Activated CD4-positive, alpha-beta T cell treated with anti-CD3 and anti-CD28 coated beads, Interleukin-10, Interleukin-2, amounts not matched to agents 100 ng/mL and 50 ng/mL, durations not matched to agents 16 hours and 8 hours (primary cell): ENCODE measurements around the gene ZC3H12A.

Source experiments
- DNase-seq: peaks from one replicate; pipeline ENCODE4 v3.0.0-alpha.2; 2020

The ZC3H12A gene

DNA sequence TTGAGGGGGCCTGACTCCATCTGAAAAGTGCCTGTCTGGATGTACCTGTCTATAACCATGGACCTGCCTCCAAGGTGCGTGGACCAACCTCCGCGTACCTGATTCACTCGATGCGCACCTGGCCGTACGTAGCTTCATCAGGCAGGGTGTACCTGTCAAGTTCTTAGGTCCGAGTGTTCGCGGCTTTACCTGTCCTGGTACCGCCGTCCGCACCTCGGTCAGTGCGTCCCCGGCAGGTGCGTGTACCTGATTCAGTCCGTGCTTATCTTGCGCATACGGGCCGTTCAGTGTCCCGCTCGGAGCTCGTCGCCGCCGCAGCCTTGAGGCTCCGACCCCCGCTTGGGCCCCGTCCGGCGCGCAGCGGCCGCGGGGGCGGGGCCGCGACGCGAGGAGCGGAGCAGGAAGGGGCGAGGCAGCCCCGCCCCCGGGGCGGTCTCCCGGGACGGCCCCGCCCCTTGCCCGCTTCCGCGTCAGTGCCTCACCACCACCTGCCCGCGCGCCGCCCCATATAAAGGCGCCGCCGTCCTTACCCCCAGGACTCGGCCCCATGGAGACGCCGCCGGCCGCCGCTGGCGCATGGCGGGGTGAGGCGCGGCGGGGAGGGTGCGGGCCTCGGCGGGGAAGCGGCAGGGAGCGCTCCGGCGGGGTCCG, at the start of gene ZC3H12A:
Gene ZC3H12A, plus strand, starts transcription at position 535 of the 651 bp plus-strand sequence. CDS start 917 bp downstream, outside the sequence.
- peak; percentile 96 for DNase-seq

DNA sequence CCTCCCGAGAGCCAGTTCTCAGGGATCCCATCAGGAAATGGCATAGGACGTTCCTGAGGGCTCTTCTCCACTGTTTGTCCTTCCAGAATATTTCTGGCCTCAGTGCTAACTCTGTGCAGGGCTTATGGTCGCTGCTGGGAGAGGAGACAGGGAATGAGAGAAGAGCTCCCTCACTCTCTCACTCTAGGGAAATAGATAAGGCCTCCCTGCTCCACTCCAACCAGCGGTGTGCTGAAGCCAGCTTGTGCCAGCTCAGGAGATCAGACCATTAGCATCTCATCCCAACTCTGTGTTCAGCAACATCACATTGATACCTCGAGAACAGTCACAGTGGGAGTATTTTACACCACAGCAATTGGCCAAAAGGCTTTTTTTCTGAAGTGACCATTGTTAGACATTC, 49.2 kb upstream of the ZC3H12A start:
- DNase-seq: no peak

DNA sequence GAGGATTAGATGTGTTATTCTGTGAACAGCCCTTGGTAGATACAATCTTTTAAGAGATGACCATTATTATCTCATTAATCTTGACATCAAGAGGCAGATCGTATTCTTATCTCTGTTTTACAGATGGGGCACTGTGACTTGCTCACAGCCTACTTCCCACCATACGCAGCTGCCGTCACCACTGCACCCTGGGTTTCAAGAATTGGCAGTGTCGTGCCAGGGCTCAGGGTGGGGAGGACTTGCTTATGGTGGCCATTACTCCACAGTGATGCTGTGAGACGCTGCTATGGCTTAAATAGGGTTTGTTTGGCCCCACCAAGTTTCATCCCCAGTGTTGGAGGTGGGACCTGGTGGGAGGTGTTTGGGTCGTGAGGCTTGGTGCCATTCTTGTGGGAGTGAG, 45.4 kb upstream of the ZC3H12A start:
- no peak for DNase-seq

DNA sequence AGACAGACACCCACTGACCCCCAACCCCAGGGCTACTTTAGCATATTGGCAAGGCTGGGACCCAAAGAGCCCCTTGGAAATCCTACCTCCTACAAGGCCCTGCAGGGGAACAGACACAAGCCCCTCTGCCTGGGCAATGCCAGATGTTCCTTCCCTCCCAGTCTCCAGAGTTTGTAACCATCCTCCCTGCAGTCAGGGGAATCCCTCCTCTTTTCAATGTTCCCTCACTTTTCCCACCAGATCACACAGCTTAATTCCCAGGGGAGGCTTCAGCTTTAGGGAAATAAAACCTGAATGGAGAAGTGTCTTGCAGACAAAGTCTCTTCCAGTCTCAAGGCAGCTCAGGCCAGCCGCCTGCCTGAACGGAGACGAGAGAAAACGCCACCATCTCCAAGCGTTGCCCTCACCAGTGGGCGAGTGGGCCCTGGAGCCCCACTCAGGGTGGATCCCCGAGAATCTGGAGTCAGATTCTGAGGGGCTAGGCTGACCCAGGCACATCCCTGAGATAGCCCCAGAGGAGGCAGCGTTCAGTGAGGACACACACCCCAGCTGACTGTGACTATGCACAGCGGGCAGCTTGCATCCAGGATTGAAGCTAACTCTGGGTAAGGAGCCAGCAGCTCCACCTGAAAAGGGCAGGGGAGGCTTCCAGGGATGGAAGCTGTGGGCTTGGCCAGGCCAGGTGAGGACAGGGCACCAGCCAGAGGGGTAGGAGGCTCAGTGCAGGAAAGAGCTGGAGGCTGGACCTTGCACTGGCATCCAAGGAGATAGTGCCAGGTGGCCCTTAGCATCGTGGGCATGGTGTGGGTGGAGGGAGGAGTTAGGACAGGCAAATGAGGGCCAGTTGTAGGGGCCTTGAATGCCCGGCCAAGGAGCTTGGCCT, 44.0 kb upstream of the ZC3H12A start:
- no peak for DNase-seq

DNA sequence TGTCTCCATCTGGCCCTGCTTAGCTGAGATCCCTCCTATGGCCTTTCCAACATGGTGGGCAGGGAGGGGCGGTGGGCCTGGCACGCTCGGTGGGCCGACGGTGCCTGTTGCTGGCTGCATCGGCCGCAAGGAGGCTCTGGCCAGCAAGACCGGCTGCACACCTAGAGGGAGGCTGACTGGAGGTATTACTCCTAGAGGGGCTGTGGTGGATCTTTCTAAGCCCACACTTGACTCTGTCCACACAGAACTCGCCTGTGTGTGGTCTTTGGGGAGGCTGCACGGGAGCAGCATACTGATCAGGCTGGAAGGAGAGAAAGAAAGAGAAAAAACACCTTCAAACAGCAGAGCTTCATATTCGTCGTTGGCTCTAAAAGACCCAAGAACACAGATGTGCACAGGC, 41.7 kb upstream of the ZC3H12A start:
- no peak for DNase-seq

DNA sequence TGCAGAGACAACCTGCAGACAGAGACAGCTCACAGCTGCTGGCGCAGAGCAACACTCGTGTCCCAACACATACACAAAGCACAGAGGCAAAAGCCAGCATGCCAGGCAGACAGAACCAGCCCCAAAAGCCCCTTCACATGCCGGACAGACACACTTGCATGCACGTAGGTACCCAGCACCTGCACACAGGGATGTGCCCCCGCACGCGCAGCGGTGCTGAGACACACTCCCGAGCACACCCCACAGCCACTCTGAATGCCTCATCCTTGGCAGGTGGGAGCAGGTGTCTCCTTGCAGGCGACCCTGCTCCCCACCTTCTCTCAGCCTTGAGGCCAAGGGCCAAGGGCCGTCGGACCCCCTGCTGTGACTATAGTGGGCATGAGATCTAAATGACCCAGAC, 41.2 kb upstream of the ZC3H12A start:
- no peak for DNase-seq

DNA sequence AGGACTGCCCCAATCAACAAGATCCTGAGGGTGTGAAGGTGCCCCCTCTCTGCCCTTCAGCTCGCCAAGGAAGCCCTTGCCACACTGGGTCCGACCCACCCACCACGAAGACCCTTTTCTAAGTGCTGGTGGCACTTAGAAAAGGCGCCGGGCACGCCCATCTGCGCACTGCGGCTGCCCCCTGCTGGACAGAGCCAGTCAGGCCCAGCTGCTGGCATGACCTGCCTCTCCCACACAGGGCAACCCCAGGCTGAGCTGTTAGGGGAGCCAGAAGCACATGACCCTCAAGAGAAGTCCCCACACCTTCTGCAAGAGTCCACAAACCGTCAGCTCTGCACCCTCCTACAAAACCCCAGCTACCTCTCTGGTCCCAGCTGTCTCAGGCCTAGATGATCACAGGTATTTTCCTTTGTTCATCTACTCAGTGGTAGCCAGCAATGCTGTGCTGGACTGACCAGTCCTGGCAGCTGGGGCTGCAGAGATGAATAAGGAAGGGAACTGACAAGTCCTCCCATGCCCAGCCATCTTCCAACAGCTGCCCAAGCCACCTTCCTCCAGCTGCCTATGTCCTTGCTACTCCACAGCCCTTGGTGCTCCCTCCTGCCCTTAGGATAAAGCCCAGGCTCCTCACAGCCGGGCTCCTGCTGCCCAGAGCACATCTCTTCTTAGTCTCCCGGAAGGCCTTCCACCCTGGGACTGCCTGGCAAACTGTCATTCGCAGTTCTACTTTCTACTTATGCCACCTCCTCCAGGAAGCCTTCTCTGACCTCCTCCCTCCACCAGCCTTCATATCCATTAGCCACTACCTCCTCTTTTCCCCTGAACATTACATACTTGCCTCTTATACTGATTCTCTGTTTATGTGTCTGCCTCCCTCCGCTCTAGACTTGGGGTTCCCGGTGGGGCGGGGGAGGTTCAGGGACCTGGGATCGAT, 39.8 kb upstream of the ZC3H12A start:
- DNase-seq: peak; percentile 78

DNA sequence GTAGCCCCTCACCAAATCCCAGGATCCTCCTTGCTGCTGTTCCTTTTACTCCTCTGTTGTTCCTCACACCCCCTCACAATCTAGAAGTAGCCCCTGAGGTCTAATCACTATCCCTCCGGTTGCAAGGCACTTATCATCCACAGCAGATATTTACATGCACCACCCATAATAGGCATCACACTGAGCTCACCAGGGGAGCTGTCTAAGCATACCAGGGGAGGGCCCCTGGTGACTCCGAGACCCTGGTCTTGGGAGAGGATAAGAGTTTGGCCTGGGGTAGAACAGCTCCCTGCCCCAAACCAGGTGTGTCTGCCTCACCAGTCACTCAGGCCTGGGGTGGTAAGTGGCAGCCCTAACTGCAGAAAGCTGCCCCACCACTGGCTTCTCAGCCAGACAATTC, 37.3 kb upstream of the ZC3H12A start:
- DNase-seq: no peak

DNA sequence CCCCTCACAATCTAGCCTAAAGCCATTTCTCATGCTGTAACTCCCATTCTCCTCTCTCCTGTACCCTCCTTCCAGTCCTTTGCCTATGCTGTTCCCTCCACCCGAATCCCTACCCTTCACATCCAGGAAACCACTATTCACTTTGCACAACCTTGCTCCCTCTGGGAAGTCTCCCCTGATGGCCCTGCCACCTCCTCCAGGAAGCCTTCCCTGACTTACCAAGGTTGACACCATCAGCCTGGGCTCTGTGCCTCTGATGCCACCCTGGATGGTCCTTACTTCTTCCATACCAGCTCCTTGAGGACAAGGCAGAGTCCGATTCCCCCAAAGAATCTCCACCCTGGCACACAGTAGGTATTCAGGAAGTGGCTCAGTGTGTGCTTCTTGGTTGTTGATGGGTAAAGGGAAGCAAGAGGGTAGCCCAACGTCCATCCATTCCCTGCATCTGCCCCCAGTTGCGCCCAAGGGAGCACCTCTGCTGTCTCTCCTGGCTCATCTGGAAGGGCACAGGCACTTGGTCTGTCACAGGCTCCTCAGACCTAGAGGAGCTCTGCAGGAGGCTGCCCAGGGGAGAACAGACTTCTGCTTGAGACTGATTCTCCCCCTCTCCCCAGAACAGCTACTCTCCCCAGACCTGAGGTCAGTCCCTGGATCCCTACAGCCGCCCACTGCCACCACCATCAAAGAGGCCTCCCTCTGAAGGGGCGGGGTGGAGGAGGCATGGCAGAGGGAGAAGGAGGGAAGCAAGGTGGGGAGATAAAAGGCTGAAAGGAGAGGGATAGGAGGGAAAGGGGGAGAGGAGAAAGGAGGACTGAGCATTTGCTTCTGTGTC, 36.1 kb upstream of the ZC3H12A start:
- no peak for DNase-seq

DNA sequence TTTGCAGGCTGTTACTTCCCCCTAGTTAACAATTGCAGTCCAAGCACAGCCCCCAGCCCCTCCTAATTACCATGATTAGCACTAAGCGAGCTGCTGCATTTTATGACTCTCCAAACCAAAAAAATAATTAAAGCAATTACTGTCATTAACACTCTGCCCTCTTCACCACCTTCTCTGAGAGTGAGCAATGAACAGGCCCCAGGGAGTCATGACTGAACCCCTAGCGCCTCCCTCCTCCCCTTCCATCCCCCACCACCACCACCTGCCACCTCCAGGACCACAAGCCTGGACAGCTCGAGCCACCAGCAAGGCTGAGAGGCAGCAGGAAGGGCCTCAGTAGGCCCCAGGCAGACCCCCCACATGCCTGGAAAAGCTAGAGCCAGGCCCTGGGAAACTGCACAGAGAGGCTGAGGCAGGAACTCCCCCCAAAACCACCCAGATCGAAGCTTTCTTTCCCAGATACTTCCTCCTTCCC, 35.5 kb upstream of the ZC3H12A start:
- no peak for DNase-seq

DNA sequence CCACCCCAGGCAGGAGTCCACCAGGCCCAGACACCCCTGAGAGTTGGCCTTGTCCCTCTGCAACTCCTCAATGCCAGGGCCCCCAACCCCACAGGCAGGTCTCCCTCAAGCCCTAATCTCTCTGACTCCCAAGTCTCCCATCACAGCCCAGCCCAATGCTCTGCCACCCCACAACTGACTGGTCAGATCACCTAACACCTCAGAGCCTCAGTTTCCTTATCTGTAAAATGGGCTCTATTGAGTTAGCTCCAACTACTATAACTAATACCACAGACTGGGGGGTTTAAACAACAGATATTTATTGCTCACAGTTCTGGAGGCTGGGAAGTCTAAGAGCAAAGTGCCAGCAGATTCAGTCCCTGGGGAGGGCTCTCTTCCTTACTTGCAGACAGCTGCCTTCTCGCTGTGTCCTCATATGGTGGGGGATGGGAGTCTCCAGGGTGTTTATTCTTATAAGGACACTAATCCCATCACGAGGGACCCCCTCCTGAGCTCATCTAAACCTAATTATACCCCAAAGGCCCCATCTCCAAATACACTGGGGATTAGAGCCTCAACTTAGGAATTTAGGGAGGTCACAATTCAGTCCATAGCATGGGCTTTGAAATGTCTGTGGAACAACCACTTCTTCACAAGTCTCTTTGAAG, 34.9 kb upstream of the ZC3H12A start:
- no peak for DNase-seq

DNA sequence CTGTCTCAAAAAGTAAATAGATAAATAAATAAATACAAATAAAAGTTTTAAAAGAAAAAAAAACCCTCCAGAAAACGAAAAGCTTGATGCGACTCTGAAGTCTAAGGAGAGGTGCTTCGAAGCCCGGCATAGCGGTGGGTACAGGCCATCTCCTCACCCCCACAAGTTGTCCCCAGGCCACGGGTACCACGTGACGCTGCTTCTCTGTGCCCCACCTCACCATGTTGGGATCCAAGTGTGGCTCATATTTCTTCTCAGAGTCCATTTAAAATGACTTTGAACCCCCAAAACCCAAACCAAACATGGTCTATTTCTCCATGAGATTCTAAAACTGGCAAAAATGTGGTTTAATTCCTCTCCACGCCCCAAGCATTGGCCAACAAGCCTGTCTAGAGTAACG, 32.9 kb upstream of the ZC3H12A start:
- no peak for DNase-seq

DNA sequence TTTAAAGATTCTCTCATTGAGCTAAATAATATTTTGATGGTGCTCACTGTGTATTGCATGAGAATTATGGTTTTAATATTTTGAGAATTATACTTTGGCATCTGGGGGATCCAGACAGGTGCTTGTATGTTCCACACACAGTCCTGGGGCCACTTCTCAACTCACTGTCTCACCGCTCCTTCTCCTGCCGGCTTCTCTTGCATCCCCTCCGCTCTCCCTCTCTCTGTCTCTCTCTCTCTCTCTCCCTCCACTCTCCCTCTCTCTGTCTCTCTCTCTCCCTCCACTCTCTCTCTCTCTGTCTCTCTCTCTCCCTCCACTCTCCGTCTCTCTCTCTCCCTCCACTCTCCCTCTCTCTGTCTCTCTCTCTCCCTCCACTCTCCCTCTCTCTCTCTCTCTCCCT, 32.2 kb upstream of the ZC3H12A start:
- DNase-seq: no peak

DNA sequence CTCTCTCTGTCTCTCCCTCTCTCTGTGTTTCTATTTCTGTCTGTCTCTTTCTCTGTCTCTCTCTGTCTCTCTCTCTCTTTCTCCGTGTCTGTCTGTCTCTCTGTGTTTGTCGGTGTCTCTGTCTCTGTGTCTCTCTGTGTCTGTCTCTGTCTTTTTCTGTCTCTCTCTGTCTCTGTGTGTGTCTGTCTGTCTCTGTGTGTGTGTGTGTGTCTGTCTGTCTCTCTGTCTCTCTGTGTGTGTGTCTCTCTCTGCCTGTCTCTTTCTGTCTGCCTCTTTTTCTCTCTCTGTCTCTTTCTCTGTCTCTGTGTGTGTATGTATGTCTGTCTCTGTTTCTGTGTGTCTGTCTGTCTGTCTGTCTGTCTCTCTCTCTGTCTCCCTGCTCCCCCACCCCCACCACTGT, 31.7 kb upstream of the ZC3H12A start:
- DNase-seq: no peak

DNA sequence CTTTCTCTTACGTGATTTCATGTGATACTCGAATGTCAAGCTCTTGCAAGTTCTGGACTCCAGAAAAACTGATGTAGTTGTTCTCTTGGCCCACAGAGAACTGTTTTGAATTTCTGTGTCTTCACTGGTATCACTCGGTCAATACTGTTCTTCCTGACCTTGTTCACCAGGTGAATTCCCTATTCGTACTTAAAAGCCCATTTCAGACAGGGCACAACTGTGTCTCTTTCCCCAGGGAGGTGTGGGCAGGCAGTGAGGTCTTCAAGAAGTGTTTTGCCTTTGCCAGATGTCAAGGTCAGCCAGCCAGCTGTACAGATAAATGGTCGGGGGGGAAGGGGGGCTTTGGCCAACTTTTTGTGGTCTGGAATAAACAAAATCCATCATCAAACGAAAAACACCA, 27.5 kb upstream of the ZC3H12A start:
- DNase-seq: no peak

DNA sequence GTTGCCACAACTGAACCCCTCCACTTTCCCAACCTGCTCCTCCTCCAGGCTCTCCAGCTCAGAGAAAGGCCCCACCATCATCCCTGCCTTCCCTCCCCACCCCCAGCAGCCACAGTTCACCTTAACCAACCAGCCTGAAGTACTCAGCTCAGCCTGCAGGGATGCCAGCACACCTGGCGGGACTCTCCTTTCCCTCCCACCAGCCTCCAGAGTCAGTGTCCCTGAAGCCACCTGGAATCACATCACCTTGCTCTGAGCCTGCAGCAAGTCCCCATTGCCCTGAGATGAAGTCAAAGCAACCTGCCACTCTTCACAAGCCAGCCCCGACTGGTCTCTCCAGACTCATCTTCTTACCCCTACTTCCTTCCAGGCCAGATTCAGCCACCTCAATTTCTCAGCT, 26.2 kb upstream of the ZC3H12A start:
- no peak for DNase-seq

DNA sequence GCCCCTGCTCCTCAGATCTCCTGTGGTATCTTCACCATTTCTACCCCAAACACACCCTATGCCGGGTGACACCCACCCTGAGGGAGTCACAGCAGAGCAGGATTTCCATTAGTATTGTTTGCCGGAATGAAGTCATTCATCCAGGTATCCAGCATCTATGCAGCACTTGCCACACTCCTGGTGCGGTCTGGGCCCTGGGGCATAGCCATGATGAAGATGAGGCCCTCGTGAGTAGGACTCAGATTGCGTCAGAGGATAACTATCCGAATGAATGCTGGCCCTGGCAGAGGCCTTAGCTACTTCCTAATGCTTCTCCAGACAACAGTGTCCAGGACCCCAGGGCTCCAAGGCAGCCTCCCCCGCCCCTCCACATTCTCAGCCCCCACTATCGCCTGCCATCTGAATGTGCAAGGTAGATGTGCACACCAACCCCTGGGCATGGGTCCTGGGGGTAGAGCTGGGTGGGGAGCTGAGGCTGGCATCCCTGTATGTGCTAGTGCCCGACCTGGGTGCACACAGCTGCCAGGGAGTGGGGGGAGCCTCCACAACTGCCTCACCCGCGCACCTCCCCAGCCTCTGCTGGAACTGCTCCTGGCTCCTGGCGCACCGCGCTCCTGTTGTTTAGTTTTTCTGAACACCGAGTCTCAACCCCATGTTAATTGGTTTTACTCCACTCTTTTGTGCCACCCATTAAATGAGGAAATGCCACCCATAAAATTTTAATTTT, 25.5 kb upstream of the ZC3H12A start:
- DNase-seq: no peak

DNA sequence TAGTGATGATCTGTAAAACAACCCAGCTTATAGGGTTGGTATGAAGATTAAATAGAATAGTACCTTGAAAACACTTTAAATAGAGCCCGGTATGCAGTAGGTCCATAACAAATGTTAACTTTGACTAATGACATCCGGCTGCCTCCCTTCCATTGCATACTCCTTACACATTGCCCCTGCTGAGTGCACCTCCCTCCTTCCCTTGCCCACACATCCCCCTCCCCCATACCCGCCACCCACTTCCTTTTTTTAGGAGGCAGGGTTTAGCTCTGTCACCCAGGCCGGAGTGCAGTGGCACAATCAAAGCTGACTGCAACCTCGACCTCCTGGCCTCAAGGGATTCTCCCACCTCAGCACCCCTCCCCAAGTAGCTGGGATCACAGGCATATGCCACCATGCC, 24.4 kb upstream of the ZC3H12A start:
- peak; percentile 50 for DNase-seq

DNA sequence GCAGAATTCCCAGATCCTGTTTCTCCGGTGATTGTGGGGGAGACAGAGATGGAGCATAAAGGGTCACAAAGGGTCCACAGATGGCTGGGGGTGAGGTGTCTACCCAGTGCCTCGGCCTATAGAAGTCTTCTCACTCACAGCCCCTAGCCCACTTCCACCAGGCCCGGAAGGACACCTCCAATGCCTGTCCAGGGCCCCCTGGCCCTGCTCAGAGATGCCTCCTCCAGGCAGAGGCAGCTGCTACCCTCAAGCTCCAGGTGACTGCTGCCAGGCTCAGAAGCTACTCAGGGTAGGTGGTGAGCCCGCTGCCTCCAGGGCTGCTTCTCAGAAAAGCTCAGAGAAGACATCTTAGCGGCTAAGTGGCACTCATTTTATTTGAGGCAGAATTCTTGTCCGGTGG, 22.0 kb upstream of the ZC3H12A start:
- no peak for DNase-seq

DNA sequence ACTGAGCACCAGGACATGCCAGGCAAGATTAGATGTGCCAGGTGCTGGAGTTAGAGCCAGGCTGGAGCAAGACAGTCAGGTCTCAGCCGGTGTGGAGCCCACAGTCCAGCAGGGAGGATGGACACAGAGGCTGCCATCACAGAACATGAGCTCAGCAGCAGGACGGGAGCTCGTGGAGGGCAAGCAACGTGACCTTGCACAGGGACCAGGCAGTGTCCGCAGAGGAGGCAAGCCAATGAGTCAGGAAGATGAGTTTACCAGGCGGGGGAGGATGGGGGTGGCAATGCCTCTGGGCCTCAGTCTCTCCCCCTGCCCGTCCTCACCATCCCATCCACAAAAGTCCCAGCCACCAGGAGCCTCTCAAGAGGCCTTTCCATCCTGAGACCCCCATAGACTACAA, 20.7 kb upstream of the ZC3H12A start:
- no peak for DNase-seq

DNA sequence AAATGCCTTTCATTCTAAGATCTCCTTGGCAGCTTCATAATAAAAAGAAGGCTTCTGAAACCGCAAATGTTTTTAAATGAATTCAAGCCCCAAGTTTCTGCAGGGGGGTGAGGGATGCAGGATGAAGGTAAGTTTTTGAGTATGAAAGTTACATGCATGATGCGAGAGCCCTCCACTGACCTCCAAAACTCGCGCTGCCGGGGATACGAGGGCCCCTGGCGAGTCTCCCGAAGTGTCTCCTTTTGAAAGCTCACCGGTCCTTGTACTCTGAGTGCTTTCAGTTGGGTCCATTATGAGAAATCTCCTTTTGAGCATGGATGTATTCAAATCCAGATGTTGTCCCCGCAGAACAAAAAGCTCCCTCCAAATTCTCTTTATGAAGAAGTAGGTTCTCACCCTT, 18.9 kb upstream of the ZC3H12A start:
- no peak for DNase-seq
